OCI-LY1 (cell line): ENCODE measurements around the gene LIMCH1.

Experiments
- EZH2 ChIP-seq: fragments of 200-600 bp; sonication (generic), shearing (Covaris generic); IDR thresholded peaks from 2 replicates; pipeline ENCODE4 v1.8.0; 2017; ENCODE audit warnings: borderline replicate concordance, mixed run types, mild to moderate bottlenecking, antibody characterized with exemption, low read length, moderate library complexity, mixed read lengths
- TF ChIP-seq, protein P1 (sequence below): fragments of 200-600 bp; sonication (generic), shearing (Covaris generic); IDR thresholded peaks from 2 replicates; pipeline ENCODE4 v1.5.1; 2017; ENCODE audit warnings: mild to moderate bottlenecking, antibody characterized with exemption, low read length, moderate library complexity, mixed read lengths

DNA sequence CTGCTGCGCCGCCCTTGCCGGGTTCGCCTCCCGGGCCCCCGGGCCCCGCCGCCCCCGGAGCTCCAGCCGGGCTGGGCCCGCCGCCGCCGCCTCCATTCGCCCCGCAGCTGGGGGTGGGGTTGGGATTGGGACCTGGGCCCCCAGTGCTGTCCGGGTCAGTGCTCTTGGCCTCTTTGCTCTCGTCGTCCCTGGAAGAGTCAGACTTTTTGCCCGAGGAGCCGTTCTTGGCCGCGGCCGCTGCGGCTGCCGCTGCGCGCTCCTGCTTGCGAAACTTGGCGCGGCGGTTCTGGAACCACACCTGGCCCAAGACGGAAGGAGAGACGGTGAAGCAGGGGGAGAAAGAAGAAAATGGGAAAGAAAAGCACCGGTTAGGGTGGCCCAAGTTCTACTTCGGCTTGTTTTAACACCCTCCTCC lies 208.1 kb downstream of the LIMCH1 start:
- TF ChIP-seq, protein P1, sequence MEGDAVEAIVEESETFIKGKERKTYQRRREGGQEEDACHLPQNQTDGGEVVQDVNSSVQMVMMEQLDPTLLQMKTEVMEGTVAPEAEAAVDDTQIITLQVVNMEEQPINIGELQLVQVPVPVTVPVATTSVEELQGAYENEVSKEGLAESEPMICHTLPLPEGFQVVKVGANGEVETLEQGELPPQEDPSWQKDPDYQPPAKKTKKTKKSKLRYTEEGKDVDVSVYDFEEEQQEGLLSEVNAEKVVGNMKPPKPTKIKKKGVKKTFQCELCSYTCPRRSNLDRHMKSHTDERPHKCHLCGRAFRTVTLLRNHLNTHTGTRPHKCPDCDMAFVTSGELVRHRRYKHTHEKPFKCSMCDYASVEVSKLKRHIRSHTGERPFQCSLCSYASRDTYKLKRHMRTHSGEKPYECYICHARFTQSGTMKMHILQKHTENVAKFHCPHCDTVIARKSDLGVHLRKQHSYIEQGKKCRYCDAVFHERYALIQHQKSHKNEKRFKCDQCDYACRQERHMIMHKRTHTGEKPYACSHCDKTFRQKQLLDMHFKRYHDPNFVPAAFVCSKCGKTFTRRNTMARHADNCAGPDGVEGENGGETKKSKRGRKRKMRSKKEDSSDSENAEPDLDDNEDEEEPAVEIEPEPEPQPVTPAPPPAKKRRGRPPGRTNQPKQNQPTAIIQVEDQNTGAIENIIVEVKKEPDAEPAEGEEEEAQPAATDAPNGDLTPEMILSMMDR = no peak
- TF ChIP-seq EZH2 = no peak
